ENCODE measurements around the gene CEND1. TPM values are rescaled to one million over a fixed set of nuclear protein-coding genes. Genes with fewer than 3 reads are reported as not detected.

CEND1 gene
- polyA plus RNA-seq, 1 of the 3 experiments (the other 2 are of a cell fraction): 3.6 TPM

DNA sequence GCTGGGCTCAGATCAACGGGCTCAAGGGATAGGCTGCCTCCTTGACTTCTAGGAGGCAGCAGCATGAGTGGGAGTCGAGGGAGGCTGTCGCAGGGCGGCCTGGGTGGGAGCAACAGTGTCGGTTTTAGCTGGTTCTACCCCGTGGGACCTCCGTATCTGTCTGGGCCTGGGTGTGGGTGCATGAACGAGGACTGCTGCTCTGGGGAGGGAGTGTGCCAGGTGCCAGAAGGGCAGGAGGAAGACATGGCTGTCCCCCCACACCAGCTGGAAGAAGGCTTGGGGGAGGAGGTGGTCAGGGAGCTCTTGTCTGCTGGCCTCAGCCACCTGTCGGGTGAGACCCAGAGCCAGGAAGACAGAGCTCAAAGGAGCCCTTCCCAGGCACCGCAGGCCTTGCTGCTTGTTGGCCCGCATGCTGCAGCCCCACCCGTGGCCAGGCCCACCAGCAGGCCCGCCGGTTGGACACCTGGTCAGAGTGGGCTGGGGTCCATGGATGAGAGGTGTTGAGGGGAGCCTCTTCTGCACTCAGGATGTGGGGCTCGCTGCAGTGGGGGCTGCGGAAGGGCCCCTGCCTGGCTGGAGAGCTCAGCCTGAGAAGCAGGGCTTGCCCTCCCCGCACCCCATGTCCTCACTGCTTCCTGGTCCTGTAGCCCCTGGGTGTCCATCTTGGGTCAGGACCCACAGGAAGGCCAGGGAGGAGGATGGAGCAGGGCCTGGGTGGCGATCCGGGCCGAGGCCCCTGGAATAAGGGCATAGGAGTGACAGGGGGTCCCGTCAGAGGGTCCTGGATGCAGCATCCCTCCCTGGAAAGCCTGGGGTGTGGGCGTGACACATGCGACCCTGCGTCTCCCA, 3.4 kb downstream of the CEND1 start:
- TF ChIP-seq RCOR1 (IDR thresholded peaks at IDR 0.05; ENCODE audit: low read length): no peak
- TF ChIP-seq SMC3 (IDR thresholded peaks at IDR 0.05; ENCODE audit: low read depth, low read length): no peak
- TF ChIP-seq RAD21 (IDR thresholded peaks at IDR 0.05; ENCODE audit: low read length): no peak
- 0 out of 2 replicates have a peak, but pooled peaks have one; percentile 22 for TF ChIP-seq POLR2AphosphoS5 (IDR thresholded peaks at IDR 0.05; ENCODE audit: low read depth, low read length)
- TF ChIP-seq YY1 (IDR thresholded peaks at IDR 0.05; ENCODE audit: low read depth): no peak
- no peak for TF ChIP-seq ELF1 (IDR thresholded peaks at IDR 0.05)
- TF ChIP-seq, protein P1, sequence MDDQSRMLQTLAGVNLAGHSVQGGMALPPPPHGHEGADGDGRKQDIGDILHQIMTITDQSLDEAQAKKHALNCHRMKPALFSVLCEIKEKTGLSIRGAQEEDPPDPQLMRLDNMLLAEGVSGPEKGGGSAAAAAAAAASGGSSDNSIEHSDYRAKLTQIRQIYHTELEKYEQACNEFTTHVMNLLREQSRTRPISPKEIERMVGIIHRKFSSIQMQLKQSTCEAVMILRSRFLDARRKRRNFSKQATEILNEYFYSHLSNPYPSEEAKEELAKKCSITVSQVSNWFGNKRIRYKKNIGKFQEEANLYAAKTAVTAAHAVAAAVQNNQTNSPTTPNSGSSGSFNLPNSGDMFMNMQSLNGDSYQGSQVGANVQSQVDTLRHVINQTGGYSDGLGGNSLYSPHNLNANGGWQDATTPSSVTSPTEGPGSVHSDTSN (IDR thresholded peaks at IDR 0.05): peak; percentile 4; the same call in 1 of the 2 replicates
- H3K9me2 ChIP-seq: no peaks in the 10 kb centered on the region
- H3K36me3 ChIP-seq (replicated peaks in 1 of 2; ENCODE audit: control insufficient read depth in 1 of 2, insufficient read depth in 2 of 2, low read length in 1 of 2): peaks cover 0 to 7% of the 10 kb centered on the region in 2 experiments
- H2AFZ ChIP-seq (ENCODE audit: low read depth): no peak overlapping the region
- peaks cover 21% of the 10 kb centered on the region for H3F3A ChIP-seq (replicated peaks; ENCODE audit: insufficient read depth)
- H3K4me3 ChIP-seq (ENCODE audit: low read depth in 2 of 2, low read length in 1 of 2): no peak overlapping the region
- H4K20me1 ChIP-seq (ENCODE audit: insufficient read depth): no peaks in the 10 kb centered on the region
- no peaks in the 10 kb centered on the region for H3K9me3 ChIP-seq
- DNase-seq: no peak
- no peak overlapping the region for H3K9ac ChIP-seq
- 85% methylated on average over 11 of the region's 24 CpGs for whole genome bisulfite sequencing (ENCODE audit: low lambda C conversion rate)
- H3K4me1 ChIP-seq (ENCODE audit: control insufficient read depth in 1 of 2, insufficient read depth in 2 of 2, low read depth in 1 of 2, low read length in 1 of 2): peaks cover 9 to 20% of the 10 kb centered on the region in 2 experiments; a peak in 3 of 4 replicates
- H3K4me2 ChIP-seq: no peak overlapping the region
- no peaks in the 10 kb centered on the region for H3K79me2 ChIP-seq (ENCODE audit: insufficient read depth)
- CTCF ChIA-PET: no interaction called here
- no peaks in the 10 kb centered on the region for H3K27me3 ChIP-seq (ENCODE audit: insufficient read depth)
- POLR2A ChIA-PET: interaction anchor here (1.0 to 1.2 kb wide), 3 partner anchors 9 to 343 kb away, joined by 3 to 4 read pairs (median 3); partner anchors contain the start of gene GATD1
- H3K27ac ChIP-seq (ENCODE audit: low read depth in 2 of 2, low read length in 1 of 2): no peak overlapping the region

DNA sequence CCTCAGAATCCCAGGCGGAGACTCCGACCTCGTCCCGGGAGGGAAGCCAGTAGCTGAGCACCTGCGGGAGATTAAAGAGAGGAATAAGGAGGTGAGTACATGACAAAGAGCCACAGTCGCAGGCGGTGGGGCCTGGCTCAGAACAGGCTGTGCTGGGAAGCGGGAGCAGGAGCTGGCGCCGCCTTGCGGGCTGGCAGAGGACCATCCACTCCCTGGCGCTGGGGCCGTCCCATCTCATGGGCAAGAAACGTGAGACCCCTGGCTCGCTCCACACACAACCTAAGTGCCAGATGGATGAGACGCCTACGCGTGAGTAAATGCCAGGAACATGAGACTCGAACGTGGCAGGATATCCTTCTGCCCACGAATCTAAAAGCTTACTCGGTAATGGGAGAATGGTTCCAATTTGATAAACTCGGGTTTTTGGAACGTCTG, 6.3 kb downstream of the CEND1 start:
- ChIA-PET CTCF (interaction anchor here (0.6 to 3.3 kb wide), 22 partner anchors 10 to 276 kb away, joined by 3 to 43 read pairs (median 4); partner anchors contain the start of genes CRACR2B, PIDD1, SLC25A22 and TALDO1), POLR2A (no interaction called here)
- DNase-seq: peak; percentile 91
- WGBS (ENCODE audit: low lambda C conversion rate): 29% methylated on average over 24 of the region's 24 CpGs
- Histone ChIP-seq H4K20me1 (ENCODE audit: insufficient read depth) (no peaks in the 10 kb centered on the region), H3K27ac (ENCODE audit: low read depth in 2 of 2, low read length in 1 of 2) (peak overlapping the region; percentile 4 to 75; a peak in 3 of 4 replicates), H3K9me3 (no peaks in the 10 kb centered on the region), H3K4me2 (peak overlapping the region; percentile 41), H3F3A (replicated peaks; ENCODE audit: insufficient read depth) (peaks cover 17% of the 10 kb centered on the region), H3K4me3 (ENCODE audit: low read depth in 2 of 2, low read length in 1 of 2) (peak overlapping the region in 1 of 2 experiments; percentile 17; a peak in 1 of 4 replicates), H2AFZ (ENCODE audit: low read depth) (no peak overlapping the region), H3K9ac (peak overlapping the region; percentile 23; the same call in 1 of the 2 replicates), H3K9me2 (no peaks in the 10 kb centered on the region), H3K79me2 (ENCODE audit: insufficient read depth) (peaks cover 12% of the 10 kb centered on the region), H3K4me1 (ENCODE audit: control insufficient read depth in 1 of 2, insufficient read depth in 2 of 2, low read depth in 1 of 2, low read length in 1 of 2) (peaks cover 9 to 10% of the 10 kb centered on the region in 2 experiments; a peak in 3 of 4 replicates), H3K36me3 (replicated peaks in 1 of 2; ENCODE audit: control insufficient read depth in 1 of 2, insufficient read depth in 2 of 2, low read length in 1 of 2) (peaks cover 0 to 7% of the 10 kb centered on the region in 2 experiments), H3K27me3 (ENCODE audit: insufficient read depth) (no peaks in the 10 kb centered on the region)
- TF ChIP-seq NRF1 (IDR thresholded peaks at IDR 0.05; ENCODE audit: low read depth, low read length) (0 out of 2 replicates have a peak, but pooled peaks have one; percentile 19), RCOR1 (IDR thresholded peaks at IDR 0.05; ENCODE audit: low read length) (peak; percentile 57; the same call in 1 of the 2 replicates), TCF12 (IDR thresholded peaks at IDR 0.05) (peak; percentile 52; the same call in 1 of the 2 replicates), POLR2AphosphoS5 (IDR thresholded peaks at IDR 0.05; ENCODE audit: low read depth, low read length) (peak; percentile 32; the same call in 1 of the 2 replicates), ELF1 (IDR thresholded peaks at IDR 0.05) (no peak), FOXM1 (IDR thresholded peaks at IDR 0.05; ENCODE audit: low read depth) (no peak), EP300 (IDR thresholded peaks at IDR 0.05; ENCODE audit: borderline replicate concordance in 1 of 2, low read depth in 1 of 2, low read length in 1 of 2) (peak in 1 of 2 experiments; percentile 29; a peak in 1 of 4 replicates), FOXJ3 (CRISPR knock-in tag; IDR thresholded peaks at IDR 0.05) (no peak), SMC3 (IDR thresholded peaks at IDR 0.05; ENCODE audit: low read depth, low read length) (peak; percentile 59), RAD21 (IDR thresholded peaks at IDR 0.05; ENCODE audit: low read length) (peak; percentile 62), NFIC (IDR thresholded peaks at IDR 0.05; ENCODE audit: borderline replicate concordance) (peak; percentile 24; the same call in 1 of the 2 replicates), TEAD4 (IDR thresholded peaks at IDR 0.05; ENCODE audit: borderline replicate concordance, insufficient read depth) (no peak), MXI1 (IDR thresholded peaks at IDR 0.05; ENCODE audit: low read depth, low read length) (peak; percentile 60)
- TF ChIP-seq, protein P2, sequence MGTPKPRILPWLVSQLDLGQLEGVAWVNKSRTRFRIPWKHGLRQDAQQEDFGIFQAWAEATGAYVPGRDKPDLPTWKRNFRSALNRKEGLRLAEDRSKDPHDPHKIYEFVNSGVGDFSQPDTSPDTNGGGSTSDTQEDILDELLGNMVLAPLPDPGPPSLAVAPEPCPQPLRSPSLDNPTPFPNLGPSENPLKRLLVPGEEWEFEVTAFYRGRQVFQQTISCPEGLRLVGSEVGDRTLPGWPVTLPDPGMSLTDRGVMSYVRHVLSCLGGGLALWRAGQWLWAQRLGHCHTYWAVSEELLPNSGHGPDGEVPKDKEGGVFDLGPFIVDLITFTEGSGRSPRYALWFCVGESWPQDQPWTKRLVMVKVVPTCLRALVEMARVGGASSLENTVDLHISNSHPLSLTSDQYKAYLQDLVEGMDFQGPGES (IDR thresholded peaks at IDR 0.05; ENCODE audit: low read depth, low read length): no peak
- TF ChIP-seq, protein P3, sequence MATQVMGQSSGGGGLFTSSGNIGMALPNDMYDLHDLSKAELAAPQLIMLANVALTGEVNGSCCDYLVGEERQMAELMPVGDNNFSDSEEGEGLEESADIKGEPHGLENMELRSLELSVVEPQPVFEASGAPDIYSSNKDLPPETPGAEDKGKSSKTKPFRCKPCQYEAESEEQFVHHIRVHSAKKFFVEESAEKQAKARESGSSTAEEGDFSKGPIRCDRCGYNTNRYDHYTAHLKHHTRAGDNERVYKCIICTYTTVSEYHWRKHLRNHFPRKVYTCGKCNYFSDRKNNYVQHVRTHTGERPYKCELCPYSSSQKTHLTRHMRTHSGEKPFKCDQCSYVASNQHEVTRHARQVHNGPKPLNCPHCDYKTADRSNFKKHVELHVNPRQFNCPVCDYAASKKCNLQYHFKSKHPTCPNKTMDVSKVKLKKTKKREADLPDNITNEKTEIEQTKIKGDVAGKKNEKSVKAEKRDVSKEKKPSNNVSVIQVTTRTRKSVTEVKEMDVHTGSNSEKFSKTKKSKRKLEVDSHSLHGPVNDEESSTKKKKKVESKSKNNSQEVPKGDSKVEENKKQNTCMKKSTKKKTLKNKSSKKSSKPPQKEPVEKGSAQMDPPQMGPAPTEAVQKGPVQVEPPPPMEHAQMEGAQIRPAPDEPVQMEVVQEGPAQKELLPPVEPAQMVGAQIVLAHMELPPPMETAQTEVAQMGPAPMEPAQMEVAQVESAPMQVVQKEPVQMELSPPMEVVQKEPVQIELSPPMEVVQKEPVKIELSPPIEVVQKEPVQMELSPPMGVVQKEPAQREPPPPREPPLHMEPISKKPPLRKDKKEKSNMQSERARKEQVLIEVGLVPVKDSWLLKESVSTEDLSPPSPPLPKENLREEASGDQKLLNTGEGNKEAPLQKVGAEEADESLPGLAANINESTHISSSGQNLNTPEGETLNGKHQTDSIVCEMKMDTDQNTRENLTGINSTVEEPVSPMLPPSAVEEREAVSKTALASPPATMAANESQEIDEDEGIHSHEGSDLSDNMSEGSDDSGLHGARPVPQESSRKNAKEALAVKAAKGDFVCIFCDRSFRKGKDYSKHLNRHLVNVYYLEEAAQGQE (IDR thresholded peaks at IDR 0.05; ENCODE audit: low read depth, low read length): 0 out of 2 replicates have a peak, but pooled peaks have one; percentile 12
- TF ChIP-seq, protein P1 (IDR thresholded peaks at IDR 0.05): peak; percentile 12; the same call in 1 of the 2 replicates
